SK-N-SH treated with all-trans-retinoic acid at 6 μM for 48 hours (cell line): ENCODE results near the gene EPN2.

Experiments
- ATAC-seq: fragments of 200-7000 bp; cut with Tn5 transposase; 3 replicates; pipeline ENCODE4 v1.9.1; 2020; ENCODE audit warnings: mild to moderate bottlenecking, moderate library complexity
- CSDC2 ChIP-seq: fragments of 250-450 bp; sonication (Bioruptor Pico); IDR thresholded peaks from 2 replicates; pipeline ENCODE4 v1.5.0; 2020; ENCODE audit warnings: mild to moderate bottlenecking, moderate library complexity
- ESRRG ChIP-seq: fragments of 250-450 bp; sonication (Bioruptor Pico); IDR thresholded peaks from 2 replicates; pipeline ENCODE4 v1.6.1; 2021; ENCODE audit warnings: mild to moderate bottlenecking
- GLIS3 ChIP-seq: fragments of 250-450 bp; sonication (Bioruptor Pico); IDR thresholded peaks from 2 replicates; pipeline ENCODE4 v1.5.0; 2020; ENCODE audit warnings: mild to moderate bottlenecking, moderate library complexity
- ISL1 ChIP-seq: fragments of 250-450 bp; sonication (Bioruptor Pico); IDR thresholded peaks from 2 replicates; pipeline ENCODE4 v2.1.2; 2022; ENCODE audit warnings: mild to moderate bottlenecking, moderate library complexity
- OSR1 ChIP-seq: fragments of 250-450 bp; sonication (Bioruptor Pico); IDR thresholded peaks from 2 replicates; pipeline ENCODE4 v1.8.0; 2022; ENCODE audit warnings: moderate library complexity, mild to moderate bottlenecking, inconsistent platforms
- RARB ChIP-seq: fragments of 250-450 bp; sonication (Bioruptor Pico); IDR thresholded peaks from 2 replicates; pipeline ENCODE4 v1.8.0; 2021; ENCODE audit warnings: mild to moderate bottlenecking, moderate library complexity
- SNAI2 ChIP-seq: fragments of 250-450 bp; sonication (Bioruptor Pico); IDR thresholded peaks from 2 replicates; pipeline ENCODE4 v1.5.0; 2020; ENCODE audit warnings: mild to moderate bottlenecking, moderate library complexity
- TOX ChIP-seq: fragments of 250-450 bp; sonication (Bioruptor Pico); IDR thresholded peaks from 2 replicates; pipeline ENCODE4 v1.8.0; 2021; ENCODE audit warnings: mild to moderate bottlenecking, moderate library complexity, borderline replicate concordance
- ZC3H10 ChIP-seq: fragments of 250-450 bp; sonication (Bioruptor Pico); IDR thresholded peaks from 2 replicates; pipeline ENCODE4 v1.5.1; 2021; ENCODE audit warnings: mild to moderate bottlenecking, moderate library complexity
- ZFP3 ChIP-seq: fragments of 250-450 bp; sonication (Bioruptor Pico); IDR thresholded peaks from 2 replicates; pipeline ENCODE4 v1.5.0; 2020; ENCODE audit warnings: mild to moderate bottlenecking, moderate library complexity
- ZFP30 ChIP-seq: fragments of 450-650 bp; formaldehyde crosslinking; IDR thresholded peaks from 2 replicates; pipeline ENCODE4 v1.5.0; 2022; ENCODE audit warnings: mild to moderate bottlenecking, moderate library complexity
- ZNF70 ChIP-seq: fragments of 450-650 bp; formaldehyde crosslinking; IDR thresholded peaks from 2 replicates; pipeline ENCODE4 v1.5.0; 2020; ENCODE audit warnings: mild to moderate bottlenecking, moderate library complexity
- ZNF8 ChIP-seq: fragments of 450-650 bp; formaldehyde crosslinking; IDR thresholded peaks from 2 replicates; pipeline ENCODE4 v1.5.0; 2020; ENCODE audit warnings: mild to moderate bottlenecking, moderate library complexity
- TF ChIP-seq, protein P1 (sequence below): fragments of 250-450 bp; sonication (Bioruptor Pico); IDR thresholded peaks from 2 replicates; pipeline ENCODE4 v1.8.0; 2020; ENCODE audit warnings: mild to moderate bottlenecking, moderate library complexity, borderline replicate concordance
- TF ChIP-seq, protein P2 (sequence below): fragments of 250-450 bp; sonication (Bioruptor Pico); IDR thresholded peaks from 2 replicates; pipeline ENCODE4 v1.5.1; 2020; ENCODE audit warnings: low read depth, mild to moderate bottlenecking, moderate library complexity
- TF ChIP-seq, protein P3 (sequence below): fragments of 250-450 bp; sonication (Bioruptor Pico); IDR thresholded peaks from 2 replicates; pipeline ENCODE4 v1.5.0; 2020; ENCODE audit warnings: mild to moderate bottlenecking, moderate library complexity

EPN2 gene

DNA sequence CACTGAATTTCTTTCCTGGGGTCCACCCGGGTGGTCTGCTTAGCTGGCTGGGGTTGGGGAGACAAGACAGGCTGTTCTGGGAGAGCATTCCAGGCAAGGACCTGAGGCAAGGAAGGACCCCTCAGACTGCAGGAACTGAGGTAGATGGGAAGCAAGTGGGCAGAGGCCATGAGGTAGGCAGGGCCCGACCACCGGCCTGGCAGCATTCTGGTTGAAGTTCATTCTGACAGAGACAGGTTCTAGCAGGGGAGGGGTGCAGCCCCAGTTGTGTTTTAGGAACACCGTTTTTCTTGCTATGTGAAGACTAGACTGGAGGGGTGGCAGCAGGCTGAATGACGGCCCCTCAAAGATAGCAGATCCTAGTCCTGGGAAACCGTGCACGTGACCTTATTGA is 107.9 kb downstream of the EPN2 start:
- ATAC-seq, result no peak

DNA sequence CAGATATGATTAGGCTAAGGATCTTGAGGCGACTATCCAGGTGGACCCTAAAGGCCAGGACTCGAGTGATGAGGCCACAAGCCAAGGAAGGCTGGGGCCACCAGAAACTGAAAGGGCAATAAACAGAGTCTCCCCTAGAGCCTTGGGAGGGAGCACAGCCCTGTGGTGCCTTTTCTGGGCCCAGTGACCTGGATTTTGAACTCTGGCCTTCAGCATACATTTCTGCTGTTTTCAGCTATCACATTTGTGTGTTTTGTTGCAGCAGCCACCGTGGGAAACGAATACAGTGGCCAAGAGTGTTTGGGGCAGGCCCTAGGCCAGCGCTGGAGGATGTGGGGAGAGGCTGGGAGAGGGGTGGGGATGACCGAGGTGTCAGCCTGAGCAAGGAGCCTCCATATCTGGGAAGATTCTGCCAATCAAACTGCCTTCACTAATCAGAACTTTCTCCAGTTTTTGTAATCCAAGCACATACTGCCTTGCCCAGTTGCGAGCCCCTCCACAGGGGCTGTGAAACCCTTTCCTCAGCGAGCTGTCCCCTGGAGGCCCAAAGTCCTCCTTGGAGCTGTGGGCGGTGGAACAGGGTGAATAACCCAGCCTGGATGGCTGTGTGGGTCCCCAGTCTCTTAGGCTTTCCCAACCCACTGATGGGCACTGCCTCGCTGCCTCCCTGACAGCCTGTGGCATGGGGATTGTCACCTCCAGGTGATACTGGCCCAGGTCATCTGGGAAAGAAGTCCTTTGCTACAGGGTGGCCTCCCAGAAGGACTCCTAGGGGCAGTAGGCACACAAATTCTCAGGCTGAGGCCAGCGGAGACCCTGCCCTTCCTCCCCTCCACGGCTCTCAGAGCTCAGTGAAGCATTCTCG is 108.6 kb downstream of the EPN2 start:
- TF ChIP-seq ZFP3 (no peak), ZNF8 (no peak), SNAI2 (CRISPR knock-in tag) (no peak), ZFP30 (CRISPR knock-in tag) (no peak), CSDC2 (no peak), OSR1 (no peak)
- TF ChIP-seq, protein P1, sequence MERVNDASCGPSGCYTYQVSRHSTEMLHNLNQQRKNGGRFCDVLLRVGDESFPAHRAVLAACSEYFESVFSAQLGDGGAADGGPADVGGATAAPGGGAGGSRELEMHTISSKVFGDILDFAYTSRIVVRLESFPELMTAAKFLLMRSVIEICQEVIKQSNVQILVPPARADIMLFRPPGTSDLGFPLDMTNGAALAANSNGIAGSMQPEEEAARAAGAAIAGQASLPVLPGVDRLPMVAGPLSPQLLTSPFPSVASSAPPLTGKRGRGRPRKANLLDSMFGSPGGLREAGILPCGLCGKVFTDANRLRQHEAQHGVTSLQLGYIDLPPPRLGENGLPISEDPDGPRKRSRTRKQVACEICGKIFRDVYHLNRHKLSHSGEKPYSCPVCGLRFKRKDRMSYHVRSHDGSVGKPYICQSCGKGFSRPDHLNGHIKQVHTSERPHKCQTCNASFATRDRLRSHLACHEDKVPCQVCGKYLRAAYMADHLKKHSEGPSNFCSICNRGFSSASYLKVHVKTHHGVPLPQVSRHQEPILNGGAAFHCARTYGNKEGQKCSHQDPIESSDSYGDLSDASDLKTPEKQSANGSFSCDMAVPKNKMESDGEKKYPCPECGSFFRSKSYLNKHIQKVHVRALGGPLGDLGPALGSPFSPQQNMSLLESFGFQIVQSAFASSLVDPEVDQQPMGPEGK (CRISPR knock-in tag), result no peak
- no peak for ATAC-seq

More for the DNA sequence above, 107.9 kb downstream of the EPN2 start:
- TF ChIP-seq, protein P2, sequence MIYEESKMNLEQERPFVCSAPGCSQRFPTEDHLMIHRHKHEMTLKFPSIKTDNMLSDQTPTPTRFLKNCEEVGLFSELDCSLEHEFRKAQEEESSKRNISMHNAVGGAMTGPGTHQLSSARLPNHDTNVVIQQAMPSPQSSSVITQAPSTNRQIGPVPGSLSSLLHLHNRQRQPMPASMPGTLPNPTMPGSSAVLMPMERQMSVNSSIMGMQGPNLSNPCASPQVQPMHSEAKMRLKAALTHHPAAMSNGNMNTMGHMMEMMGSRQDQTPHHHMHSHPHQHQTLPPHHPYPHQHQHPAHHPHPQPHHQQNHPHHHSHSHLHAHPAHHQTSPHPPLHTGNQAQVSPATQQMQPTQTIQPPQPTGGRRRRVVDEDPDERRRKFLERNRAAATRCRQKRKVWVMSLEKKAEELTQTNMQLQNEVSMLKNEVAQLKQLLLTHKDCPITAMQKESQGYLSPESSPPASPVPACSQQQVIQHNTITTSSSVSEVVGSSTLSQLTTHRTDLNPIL (CRISPR knock-in tag), result no peak
- TF ChIP-seq RARB, result no peak
- TF ChIP-seq ZNF8, result no peak
- TF ChIP-seq ZNF70, result no peak
- TF ChIP-seq ISL1, result no peak
- no peak for TF ChIP-seq GLIS3 (CRISPR knock-in tag)
- TF ChIP-seq, protein P3, sequence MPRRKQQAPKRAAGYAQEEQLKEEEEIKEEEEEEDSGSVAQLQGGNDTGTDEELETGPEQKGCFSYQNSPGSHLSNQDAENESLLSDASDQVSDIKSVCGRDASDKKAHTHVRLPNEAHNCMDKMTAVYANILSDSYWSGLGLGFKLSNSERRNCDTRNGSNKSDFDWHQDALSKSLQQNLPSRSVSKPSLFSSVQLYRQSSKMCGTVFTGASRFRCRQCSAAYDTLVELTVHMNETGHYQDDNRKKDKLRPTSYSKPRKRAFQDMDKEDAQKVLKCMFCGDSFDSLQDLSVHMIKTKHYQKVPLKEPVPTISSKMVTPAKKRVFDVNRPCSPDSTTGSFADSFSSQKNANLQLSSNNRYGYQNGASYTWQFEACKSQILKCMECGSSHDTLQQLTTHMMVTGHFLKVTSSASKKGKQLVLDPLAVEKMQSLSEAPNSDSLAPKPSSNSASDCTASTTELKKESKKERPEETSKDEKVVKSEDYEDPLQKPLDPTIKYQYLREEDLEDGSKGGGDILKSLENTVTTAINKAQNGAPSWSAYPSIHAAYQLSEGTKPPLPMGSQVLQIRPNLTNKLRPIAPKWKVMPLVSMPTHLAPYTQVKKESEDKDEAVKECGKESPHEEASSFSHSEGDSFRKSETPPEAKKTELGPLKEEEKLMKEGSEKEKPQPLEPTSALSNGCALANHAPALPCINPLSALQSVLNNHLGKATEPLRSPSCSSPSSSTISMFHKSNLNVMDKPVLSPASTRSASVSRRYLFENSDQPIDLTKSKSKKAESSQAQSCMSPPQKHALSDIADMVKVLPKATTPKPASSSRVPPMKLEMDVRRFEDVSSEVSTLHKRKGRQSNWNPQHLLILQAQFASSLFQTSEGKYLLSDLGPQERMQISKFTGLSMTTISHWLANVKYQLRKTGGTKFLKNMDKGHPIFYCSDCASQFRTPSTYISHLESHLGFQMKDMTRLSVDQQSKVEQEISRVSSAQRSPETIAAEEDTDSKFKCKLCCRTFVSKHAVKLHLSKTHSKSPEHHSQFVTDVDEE (CRISPR knock-in tag), result no peak
- no peak for TF ChIP-seq CSDC2
- no peak for TF ChIP-seq TOX
- no peak for TF ChIP-seq ESRRG (CRISPR knock-in tag)

DNA sequence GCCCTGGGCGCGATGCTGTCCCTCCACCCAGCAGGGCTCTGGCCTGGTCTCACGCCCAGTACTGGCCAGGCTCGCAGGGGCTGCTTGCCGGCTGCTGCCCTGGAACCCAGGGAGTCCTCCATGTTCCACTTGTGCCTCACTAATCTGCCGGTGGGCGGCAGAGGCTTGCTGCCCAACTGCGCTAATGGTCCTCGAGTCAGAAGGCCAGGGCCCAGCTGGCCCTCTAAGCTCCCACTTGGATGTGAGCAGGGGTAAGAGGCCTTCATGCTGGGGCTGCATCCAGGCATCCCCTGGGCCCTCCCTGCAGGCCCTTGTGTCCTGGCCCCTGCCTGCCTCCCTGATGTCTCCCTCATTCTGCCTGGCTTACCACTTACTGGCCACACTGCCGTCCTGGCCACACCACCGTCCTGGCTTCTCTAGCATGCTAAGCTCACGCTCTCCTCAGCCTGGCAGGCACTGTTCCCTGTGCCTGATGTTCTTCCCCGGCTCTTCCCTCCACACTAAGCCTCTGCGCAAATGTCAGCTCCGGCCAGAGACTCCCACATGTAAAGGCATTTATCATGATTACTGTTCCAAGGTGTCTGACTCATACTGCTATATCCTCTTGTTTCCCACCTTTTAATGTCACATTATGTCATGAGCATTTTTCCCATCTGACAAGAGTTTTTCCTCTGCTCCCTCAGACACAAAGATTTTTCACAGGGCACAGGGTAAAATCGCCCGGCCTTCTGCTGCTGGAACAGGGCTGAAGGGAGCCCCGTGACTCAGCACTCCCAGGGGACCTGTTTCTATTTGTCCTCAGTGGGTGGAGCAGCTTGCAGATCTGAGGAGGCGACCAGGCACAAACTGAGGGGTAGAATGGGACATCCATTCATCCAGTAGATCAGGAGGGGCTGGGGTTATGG is 109.4 kb downstream of the EPN2 start:
- TF ChIP-seq ZFP3 (peak; percentile 95), CSDC2 (no peak), ZFP30 (CRISPR knock-in tag) (no peak), SNAI2 (CRISPR knock-in tag) (no peak), GLIS3 (CRISPR knock-in tag) (no peak), ESRRG (CRISPR knock-in tag) (no peak), TOX (0 out of 2 replicates have a peak, but pooled peaks have one; percentile 24), ZC3H10 (CRISPR knock-in tag) (no peak)
- TF ChIP-seq, protein P1 (CRISPR knock-in tag), result 0 out of 2 replicates have a peak, but pooled peaks have one; percentile 42
- TF ChIP-seq, protein P3 (CRISPR knock-in tag), result no peak
- TF ChIP-seq, all 23 proteins: peak for 3

More for the DNA sequence above, 109.4 kb downstream of the EPN2 start:
- peak; percentile 89 for ATAC-seq
